Measurements from ENCODE around the gene PPP1CC.

DNA sequence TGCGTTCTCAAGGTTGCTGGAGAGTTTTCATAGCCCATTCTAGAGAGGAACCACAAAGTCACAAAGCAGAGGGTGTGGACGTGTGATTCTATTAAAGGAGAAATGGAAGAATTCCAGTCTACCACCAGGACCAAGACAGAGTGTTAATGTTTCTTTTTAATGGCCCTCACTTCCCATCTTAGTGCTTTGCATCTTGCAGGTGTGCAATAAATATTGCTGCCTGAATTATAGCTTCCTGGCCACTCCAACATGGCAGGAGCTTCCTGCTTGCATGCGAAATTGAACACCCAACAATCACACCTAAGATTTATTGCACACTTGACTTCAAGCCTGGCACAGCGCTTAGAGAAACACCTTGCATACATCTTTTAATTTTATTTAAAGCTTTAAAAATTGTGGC lies 22.4 kb upstream of the PPP1CC start:
- TF ChIP-seq, protein P1, sequence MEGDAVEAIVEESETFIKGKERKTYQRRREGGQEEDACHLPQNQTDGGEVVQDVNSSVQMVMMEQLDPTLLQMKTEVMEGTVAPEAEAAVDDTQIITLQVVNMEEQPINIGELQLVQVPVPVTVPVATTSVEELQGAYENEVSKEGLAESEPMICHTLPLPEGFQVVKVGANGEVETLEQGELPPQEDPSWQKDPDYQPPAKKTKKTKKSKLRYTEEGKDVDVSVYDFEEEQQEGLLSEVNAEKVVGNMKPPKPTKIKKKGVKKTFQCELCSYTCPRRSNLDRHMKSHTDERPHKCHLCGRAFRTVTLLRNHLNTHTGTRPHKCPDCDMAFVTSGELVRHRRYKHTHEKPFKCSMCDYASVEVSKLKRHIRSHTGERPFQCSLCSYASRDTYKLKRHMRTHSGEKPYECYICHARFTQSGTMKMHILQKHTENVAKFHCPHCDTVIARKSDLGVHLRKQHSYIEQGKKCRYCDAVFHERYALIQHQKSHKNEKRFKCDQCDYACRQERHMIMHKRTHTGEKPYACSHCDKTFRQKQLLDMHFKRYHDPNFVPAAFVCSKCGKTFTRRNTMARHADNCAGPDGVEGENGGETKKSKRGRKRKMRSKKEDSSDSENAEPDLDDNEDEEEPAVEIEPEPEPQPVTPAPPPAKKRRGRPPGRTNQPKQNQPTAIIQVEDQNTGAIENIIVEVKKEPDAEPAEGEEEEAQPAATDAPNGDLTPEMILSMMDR (IDR thresholded peaks at IDR 0.05; ENCODE audit: extremely low read depth in 1 of 2, insufficient read depth in 1 of 2, low read depth in 1 of 2, low read length in 2 of 2), result no peak
- no peak for TF ChIP-seq EZH2 (IDR thresholded peaks at IDR 0.05; ENCODE audit: borderline replicate concordance, low read depth, low read length, severe bottlenecking)
- no peak for TF ChIP-seq JUN (IDR thresholded peaks at IDR 0.05; ENCODE audit: borderline replicate concordance, insufficient read depth, insufficient read length, low read depth)
- no peak for TF ChIP-seq POLR2A (IDR thresholded peaks at IDR 0.05; ENCODE audit: low read depth, low read length)
- TF ChIP-seq POLR2AphosphoS5 (IDR thresholded peaks at IDR 0.05; ENCODE audit: insufficient read depth, low read depth, low read length), result no peak
- TF ChIP-seq, protein P2, sequence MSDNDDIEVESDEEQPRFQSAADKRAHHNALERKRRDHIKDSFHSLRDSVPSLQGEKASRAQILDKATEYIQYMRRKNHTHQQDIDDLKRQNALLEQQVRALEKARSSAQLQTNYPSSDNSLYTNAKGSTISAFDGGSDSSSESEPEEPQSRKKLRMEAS (IDR thresholded peaks at IDR 0.05; ENCODE audit: insufficient read depth, insufficient read length), result no peak
- TF ChIP-seq MYC (IDR thresholded peaks at IDR 0.05; ENCODE audit: low read depth, low read length), result no peak

Data from endothelial cell of umbilical vein (primary cell).